ENCODE measurements around the gene ACO2. TPM values are rescaled to one million over a fixed set of nuclear protein-coding genes. Genes with fewer than 3 reads are reported as not detected.
A peak's percentile ranks its signal among the peaks of the same experiment; 100 is the strongest.

The ACO2 gene
- total and polyA plus RNA-seq, 2 of the 13 experiments (the other 11 are each of a cell fraction or from before 2014, with no cell fraction given) = 19.2 to 45.6 TPM

- no peak for TF ChIP-seq MBD4 (IDR thresholded peaks at IDR 0.05; ENCODE audit: borderline replicate concordance, low read length)
- no peak; the same call in 1 of the 2 replicates for TF ChIP-seq ZNF564 (CRISPR knock-in tag; IDR thresholded peaks at IDR 0.05)
- no peak for TF ChIP-seq SKIL (CRISPR knock-in tag; IDR thresholded peaks at IDR 0.05; ENCODE audit: borderline replicate concordance)
- TF ChIP-seq ZNF160 (CRISPR knock-in tag; IDR thresholded peaks at IDR 0.05) = no peak
- TF ChIP-seq HNF1A (IDR thresholded peaks at IDR 0.05; ENCODE audit: low read depth) = no peak
- no peak for TF ChIP-seq HNF1A (CRISPR knock-in tag; IDR thresholded peaks at IDR 0.05; ENCODE audit: borderline replicate concordance)
- TF ChIP-seq ZFP62 (CRISPR knock-in tag; IDR thresholded peaks at IDR 0.05) = no peak
- no peak for TF ChIP-seq ZNF136 (CRISPR knock-in tag; IDR thresholded peaks at IDR 0.05; ENCODE audit: low read depth)
- no peak for TF ChIP-seq KAT7 (CRISPR knock-in tag; IDR thresholded peaks at IDR 0.05; ENCODE audit: borderline replicate concordance)
- peak; percentile 72; the same call in 1 of the 2 replicates for TF ChIP-seq ZNF224 (CRISPR knock-in tag; IDR thresholded peaks at IDR 0.05)
- no peak for TF ChIP-seq ZNF816 (CRISPR knock-in tag; IDR thresholded peaks at IDR 0.05; ENCODE audit: borderline replicate concordance)
- no peak for TF ChIP-seq HMGXB3 (CRISPR knock-in tag; IDR thresholded peaks at IDR 0.05; ENCODE audit: borderline replicate concordance)
- peak; percentile 52; the same call in 1 of the 2 replicates for TF ChIP-seq ZNF574 (CRISPR knock-in tag; IDR thresholded peaks at IDR 0.05)
- no peak for TF ChIP-seq JUNB (CRISPR knock-in tag; IDR thresholded peaks at IDR 0.05; ENCODE audit: borderline replicate concordance)
Measured at GRCh38 chr22:41543854-41544670, 75.1 kb downstream of the ACO2 start, which contains the start of gene POLR3H (continued).

All from HepG2 (cell line).